Stimulated activated CD8-positive, alpha-beta memory T cell treated with anti-CD3 and anti-CD28 coated beads, Interleukin-12 subunit alpha, Interleukin-12 subunit beta, amount 100 ng/mL, for 1 hour (primary cell): ENCODE measurements around the gene CPNE1.

Experiments
- DNase-seq: peaks from one replicate; pipeline ENCODE4 v3.0.0-alpha.2; 2020; ENCODE audit warnings: low read depth

CPNE1 gene

DNA sequence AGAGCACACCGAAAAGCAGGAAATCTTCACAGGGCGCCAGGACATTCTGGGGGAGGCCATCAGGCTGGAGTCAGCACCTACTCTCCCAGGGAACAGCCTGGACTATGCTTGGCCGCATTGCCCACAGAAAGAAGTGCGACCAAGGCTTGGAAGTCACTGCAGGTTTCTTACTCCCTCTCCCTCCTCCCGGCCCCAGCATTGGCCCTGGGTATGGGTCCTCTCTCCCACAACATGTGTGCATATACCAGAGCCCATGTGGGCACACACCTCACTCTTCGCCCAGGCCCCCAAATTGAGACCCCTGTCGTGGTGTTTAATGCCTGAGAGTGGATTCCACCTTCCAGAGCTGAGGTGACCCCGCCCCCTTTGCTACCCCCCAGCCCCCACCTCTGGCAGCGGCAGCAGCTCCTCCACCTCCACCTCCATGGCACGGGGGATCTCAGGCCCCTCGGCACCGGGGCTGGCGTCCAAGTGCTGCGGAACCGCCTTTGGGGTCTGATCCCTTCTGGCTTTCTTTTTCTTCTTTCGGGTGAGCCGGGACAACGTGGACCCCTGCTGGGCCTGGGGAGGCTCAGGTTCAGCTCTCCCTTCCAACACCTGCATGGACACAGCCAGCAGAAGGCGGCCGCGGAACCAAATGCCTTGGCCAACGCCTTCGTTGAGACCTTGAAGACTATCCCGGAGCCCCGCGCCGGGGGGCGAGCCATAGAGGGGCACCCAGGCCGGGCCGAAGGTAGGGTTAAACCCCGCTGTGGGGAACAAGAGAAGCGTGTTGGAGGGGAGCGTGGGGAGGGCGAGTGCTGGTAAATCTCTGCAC, 64.3 kb downstream of the CPNE1 start:
- DNase-seq = no peak

DNA sequence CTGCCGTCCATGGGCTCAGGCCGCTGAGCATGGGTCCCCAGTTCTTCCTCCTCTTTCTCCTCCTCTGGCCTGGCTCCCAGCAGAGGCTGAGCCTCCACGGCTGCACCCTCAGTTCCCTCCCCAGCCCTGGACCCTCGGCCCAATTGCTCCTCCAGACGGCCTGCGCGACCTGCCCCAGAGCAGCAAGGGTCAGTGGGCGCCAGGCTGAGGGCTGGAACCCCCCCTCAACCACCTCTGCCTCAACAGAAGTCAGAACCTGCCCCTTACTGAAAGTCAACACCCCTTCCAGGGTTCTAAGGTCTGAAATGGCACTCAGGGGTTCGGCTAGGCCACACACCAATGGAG, 65.0 kb downstream of the CPNE1 start:
- no peak for DNase-seq

DNA sequence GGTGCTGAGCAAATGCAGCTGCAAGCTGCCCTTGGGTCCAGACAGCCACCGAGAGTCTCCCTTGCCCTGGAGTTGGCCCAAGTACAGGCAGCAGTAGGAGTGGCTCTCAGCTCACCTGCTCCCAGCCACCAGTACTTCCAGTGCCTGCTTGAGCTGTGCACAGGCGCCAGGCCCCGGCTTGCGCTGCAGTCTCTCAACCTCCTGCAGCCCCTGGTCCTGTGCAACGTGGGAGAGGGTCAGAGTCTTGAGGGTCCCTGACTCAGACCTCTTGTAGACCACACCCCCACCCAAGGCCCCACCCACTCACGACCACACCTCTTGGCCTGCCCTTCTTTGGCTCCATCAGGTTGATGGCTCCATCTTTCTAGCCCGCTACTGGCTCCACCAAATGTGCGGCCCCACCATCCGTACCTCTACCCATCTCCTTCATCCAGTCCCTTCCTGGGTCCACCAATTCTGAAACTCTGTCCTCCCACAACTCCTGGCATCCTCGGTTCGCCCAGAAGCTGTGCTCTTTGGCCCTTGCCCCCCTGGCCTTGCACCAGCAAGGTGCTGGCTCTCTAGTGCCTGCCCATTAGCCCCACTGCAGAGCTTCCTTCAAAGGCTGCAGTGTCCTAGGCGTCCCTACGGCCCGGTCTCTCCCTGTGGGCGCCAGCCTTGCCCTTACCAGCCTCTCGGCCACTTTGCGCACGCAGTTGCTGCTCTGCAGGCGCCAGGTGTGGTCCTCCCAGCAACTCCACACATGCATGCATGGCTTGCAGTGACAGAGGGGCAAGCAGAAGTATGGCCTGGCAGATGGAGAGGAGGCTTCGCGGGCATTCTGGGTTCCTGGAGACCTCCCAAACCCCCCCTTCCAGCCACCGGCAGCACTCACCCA, 65.6 kb downstream of the CPNE1 start:
- DNase-seq = no peak

GRCh38 chr20:35598476-35598875, 66.2 kb downstream of the CPNE1 start:
- no peak for DNase-seq

GRCh38 chr20:35597186-35597585, 67.5 kb downstream of the CPNE1 start:
- no peak for DNase-seq

- DNase-seq = no peak
Measured at GRCh38 chr20:35595901-35596300, 68.8 kb downstream of the CPNE1 start.

GRCh38 chr20:35595456-35595855, 69.2 kb downstream of the CPNE1 start:
- DNase-seq = no peak

GRCh38 chr20:35592339-35592974, 72.2 kb downstream of the CPNE1 start:
- DNase-seq = no peak

DNA sequence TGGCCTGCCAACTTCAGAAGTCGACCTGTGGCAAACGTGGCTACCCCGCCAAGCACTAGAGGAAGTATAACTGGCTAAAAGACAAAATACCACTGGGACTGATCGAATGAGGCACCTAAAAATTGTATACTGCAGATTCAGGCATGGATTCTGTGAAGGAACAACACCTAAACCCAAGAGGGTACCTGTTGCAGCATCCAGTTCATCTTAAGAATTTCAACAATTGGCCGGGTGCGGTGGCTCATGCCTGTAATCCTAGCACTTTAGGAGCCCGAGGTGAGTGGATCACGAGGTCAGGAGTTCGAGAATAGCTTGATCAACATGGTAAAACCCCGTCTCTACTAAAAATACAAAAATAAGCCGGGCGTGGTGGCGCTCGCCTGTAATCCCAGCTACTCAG, 76.3 kb downstream of the CPNE1 start:
- DNase-seq = no peak

GRCh38 chr20:35587436-35587835, 77.3 kb downstream of the CPNE1 start:
- DNase-seq = no peak

DNA sequence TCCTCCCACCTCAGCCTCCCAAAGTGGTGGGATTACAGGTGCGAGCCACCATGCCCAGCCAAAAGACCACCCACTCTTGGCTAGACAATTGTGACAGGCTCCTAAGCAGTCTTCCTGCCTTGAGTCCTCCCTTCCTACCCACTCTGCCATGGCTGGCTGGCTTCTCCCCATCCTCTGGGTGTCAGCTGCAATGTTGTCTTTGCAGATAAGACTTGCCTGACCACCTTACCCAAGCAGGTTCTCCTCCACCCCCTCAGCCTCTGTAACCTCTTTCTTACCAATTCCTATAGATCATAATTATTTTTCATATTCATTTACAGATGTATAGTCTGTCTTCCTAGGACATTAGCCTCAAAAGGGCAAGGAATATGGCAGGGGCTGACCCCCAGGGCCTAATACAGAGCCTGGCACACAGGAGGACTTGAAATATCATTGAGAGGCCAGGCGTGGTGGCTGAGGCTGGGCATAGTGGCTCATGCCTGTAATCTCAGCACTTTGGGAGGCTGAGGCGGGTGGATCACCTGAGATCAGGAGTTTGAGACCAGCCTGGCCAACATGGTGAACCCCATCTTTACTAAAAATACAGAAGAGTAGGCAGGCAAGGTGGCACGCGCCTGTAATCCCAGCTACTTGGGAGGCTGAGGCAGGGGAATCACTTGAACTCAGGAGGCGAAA, 77.8 kb downstream of the CPNE1 start:
- DNase-seq = no peak

GRCh38 chr20:35583636-35584560, 80.8 kb downstream of the CPNE1 start:
- no peak for DNase-seq

DNA sequence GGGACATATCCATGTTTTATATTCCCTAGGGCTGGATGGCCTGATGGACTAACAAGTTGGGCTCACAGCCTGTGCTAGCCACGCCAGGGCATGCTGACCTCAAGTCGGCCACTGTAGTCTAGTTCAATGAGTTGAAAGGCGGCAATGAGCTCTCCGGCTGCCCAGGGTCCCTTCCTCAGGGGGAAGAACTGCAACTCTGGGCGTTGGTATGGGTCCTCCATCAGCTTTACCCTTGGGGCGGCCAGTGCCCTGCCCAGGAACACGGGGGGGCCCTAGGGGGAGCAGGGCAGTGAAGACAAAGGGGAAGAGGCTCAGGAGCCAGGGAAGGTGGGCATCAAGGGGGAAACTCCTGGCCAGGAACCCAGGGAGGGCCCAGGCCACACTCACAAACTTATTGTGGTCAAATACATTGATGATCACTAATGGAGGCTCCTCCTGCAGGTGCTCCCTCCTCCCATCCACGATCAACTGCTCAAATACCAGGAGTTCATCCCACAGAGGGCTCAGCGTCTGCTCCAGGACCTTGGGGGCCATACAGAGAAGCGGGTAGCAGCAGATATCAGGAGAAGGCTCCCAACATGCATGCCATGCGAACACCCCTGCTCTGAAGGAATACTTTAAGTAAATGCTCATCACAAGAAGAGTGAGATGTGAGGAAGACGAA, 81.8 kb downstream of the CPNE1 start:
- DNase-seq = no peak

DNA sequence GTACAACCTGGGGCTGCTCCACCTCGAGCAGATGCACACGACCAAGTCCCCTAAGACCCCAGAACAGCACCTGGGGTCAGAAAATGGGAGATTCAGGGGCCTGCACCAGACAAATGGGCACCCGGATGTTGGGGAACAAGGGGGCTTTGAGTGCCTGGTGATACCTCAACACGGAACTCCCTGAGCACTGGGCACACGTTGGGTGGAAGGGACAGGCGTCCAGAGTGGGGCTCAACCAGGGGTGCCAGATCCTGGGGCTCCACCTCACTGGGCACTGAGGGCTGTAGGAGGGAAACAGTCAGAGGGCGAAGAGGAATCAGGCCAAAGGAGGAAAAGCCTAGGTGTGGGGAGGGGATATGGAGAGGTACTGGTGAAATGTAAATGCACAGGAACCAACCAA, 82.6 kb downstream of the CPNE1 start:
- DNase-seq = no peak

- no peak for DNase-seq
Measured at GRCh38 chr20:35579196-35579595, 85.5 kb downstream of the CPNE1 start.

GRCh38 chr20:35578469-35578868, 86.2 kb downstream of the CPNE1 start:
- DNase-seq = no peak

- DNase-seq = no peak
Measured at GRCh38 chr20:35576816-35577215, 87.9 kb downstream of the CPNE1 start.
